GM19035 (cell line): ENCODE data around the gene PEAK3.
"Not testable (repeated sequence)": the region's sequence is repeated elsewhere in the genome, so short reads cannot be mapped to it uniquely, and the experiment has no call there.

ENCODE experiments used
- ATAC-seq: cut with Tn5 transposase; IDR thresholded peaks from one replicate; pipeline ENCODE4 v1.9.1; 2021; ENCODE audit not compliant: unreplicated experiment

The PEAK3 gene

GRCh38 chr19:2289714-2290435 lies 7.9 kb upstream of the PEAK3 start:
- no peak for ATAC-seq

DNA sequence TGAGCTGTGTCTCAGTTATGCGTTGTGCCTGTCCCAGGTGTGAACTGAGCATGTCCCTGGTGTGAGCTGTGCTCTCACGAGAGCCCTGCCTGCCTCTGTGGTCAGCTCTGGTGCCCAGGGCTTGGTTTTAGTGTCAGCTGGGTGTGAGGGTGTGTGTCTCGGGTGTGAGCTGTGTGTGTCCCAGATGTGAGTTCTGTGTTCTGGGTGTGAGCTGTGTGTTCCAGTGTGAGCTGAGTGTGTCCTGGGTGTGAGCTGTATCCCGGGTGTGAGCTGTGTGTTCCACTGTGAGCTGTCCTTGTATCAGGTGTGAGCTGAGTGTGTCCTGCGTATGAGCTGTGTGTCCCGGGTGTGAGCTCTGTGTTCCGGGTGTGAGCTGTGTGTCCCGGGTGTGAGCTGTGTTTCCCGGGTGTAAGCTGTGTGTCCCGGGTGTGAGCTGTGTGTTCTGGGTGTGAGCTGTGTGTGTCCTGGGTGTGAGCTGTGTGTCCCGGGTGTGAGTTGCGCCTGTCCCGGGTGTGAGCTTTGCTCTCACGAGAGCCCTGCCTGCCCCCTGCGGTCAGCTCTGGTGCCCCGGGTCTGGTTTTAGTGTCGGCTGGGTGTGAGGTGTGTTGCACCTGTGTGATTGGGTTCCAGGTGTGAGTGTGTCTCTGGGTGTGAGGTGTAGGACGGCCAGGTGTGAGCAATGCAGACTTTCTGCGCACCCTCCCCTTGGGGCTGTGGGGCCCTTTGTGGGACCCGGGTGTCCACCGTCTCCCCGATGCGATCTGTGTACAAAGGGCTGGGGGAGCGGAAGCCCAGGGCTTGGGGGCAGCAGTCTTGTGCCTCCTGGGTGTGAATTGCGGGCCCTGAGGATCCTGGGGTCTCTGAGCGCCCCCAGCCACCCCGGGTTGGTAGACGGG lies 7.1 kb upstream of the PEAK3 start:
- no peak for ATAC-seq

DNA sequence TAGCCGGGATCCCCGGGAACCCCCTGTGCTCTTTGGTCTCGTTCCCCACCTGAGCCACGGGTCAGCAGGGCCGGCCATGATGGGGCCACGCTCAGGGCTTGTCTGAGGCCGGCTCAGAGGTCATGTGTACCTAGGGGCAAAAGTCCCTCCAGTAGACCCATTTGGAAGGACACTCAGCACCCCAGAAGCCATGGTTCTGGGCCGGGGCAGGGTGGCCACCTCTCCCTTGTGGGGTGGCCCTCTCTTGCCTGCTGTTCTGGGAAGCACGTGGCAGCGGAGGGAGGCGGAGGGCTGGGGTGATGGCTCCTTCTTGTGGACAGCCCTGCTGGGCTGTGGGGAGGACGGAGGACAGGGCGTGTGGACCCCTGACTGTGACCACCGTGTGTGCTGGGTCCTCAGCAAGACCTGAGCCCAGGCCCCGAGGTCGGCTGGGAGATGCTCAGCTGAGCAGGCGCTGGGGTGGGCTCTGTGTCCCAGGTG lies 6.4 kb upstream of the PEAK3 start:
- ATAC-seq: no peak

GRCh38 chr19:2287585-2288337 lies 5.8 kb upstream of the PEAK3 start:
- ATAC-seq: no peak

DNA sequence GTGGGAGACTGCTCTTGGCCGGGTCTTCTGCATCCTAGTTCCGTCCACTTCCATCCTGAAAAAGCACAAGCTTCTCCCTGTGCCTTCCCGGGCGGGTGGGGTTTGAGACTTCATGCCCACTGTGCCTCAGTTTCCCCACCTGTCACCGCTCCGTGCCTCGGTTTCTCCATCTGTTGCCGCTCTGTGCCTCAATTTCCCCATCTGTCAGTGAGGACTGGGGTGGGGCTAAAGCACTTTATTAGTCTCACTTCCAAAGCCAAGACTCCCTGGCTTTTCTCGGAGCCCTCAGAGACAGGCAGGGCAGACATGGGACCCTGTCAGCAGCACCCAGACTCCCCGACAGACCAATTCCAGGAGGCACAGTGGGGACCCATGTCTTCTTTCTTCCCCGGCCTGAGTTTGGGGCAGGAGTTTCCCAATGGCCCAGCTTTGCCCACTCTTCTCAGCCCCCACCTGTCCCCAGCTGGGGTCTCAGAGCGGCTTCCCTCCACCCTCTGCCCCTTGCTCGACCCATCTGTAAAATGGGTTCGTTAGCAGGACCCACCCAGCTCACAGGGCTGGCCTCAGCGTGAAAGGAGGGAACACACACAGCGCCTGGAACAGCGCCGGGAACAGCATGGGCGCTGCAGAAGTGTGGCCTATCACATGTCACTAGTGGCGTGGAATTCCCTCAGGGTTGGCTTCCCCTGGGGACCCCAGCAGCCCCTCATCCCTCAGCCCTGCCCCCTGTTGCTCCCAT lies 4.6 kb upstream of the PEAK3 start:
- ATAC-seq: no peak

- no peak for ATAC-seq
Observed at GRCh38 chr19:2283835-2284507, 2.0 kb upstream of the PEAK3 start.

GRCh38 chr19:2282862-2283237 lies 875 bp upstream of the PEAK3 start:
- ATAC-seq: no peak

- ATAC-seq: not testable (repeated sequence)
Observed at GRCh38 chr19:2281265-2282061, 512 bp downstream of the PEAK3 start.

DNA sequence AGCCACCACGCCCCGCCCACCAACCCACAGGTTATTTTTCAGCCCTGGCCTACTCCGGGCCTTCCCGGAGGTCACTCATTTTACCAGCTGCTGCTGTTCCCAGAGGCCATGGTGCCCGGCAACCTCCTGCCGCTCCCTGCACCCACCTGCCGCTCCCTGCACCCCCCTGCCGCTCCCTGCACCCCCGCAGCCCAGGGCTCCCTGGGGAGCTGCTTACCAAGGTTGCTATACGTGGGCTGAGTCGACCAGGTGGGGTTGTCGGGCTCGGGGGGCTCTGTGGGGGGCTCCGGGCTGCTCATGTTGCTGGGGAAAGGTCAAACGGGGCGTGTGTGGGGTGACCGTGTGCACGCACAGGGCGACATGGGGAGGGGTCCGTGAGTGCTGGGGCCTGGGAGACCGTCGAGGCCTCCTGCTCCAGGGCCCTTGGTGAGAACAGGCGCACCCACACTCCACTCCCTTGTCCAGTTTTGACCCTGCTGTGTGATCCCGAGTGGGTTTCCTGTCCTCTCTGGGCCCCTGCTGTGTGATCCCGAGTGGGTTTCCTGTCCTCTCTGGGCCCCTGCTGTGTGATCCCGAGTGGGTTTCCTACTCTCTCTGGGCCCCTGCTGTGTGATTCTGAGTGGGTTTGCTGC lies 1.2 kb downstream of the PEAK3 start:
- no peak for ATAC-seq

DNA sequence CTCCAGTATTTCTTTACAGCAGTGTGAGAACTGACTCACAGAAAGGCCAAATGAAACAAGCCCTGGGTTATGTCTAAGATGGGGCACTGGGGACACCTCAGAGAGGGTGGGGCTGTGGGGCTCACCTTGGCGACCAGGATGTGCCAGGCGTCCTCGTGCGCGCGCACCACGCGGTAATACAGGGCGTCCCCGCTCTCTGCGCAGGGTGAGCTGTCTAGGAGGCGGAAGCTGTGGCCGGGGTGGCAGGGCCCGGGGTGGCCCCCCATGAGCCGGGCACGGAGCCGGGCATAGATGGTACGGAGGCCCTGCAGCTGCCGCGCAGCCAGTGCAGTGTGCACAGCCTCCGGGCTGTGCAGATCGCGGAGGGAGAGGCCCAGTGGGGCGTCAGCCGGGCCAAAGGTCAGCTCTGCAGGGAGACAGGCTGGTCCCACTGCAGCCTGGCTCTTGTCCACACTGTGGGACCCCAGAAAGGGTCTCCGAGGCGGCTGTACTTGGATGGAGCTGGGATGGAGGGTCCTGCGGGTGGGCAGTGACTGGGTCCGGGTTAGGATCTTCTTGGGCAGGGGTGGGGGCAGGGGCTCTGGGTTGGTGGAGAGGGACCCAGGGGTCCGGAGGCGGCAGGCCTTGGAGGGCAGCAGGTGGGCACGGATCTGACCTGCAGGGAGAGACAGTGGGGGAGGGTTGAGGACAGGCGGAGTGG lies 3.4 kb downstream of the PEAK3 start:
- no peak for ATAC-seq

DNA sequence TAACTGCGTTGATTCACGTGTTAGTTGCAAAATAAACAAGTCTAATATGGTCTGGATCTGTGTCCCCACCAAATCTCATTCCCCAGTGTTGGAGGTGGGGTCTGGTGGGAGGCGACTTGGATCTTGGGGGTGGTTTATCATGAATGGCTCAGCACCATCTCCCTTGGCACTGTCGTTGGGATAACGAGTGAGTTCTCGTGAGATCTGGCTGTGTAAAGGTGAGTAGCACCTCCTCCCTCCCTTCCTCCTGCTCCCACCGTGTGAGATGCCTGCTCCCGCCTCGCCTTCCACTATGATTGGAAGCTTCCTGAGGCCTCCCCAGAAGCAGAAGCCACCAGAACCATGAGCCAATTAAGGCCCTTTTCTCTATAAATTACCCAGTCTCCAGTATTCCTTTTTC lies 4.8 kb downstream of the PEAK3 start:
- no peak for ATAC-seq

- no peak for ATAC-seq
Observed at GRCh38 chr19:2276429-2276986, 5.5 kb downstream of the PEAK3 start.

- no peak for ATAC-seq
Observed at GRCh38 chr19:2275588-2276428, 6.2 kb downstream of the PEAK3 start.

DNA sequence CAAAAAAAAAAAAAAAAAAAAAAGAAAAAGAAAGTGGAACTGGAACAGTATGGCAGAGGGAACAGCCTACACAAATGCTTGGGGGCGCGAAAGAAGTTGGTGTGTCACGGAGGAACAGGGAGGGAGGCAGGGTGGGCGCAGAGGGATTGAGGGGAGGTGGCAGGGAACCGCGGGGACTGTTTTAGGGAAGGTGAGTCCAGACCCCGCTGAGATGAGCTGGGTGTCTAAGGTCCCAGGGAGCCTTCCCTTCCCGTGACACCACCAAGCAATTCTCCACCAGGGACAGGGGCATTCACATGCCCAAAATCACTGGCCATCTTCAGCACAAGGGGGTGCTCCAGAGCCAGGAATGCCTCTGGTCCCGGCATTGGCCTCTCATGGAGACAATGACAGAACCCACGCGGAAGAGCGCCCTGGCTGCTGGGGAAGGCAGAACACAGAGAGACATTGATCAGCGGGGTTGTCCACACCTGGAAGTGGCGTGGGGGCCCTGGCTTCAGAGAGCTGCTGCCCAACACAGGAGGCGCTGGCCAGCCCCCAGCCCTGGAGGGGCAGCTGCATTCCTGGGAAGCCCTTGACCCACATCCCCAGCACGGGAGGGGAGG lies 6.9 kb downstream of the PEAK3 start:
- no peak for ATAC-seq

DNA sequence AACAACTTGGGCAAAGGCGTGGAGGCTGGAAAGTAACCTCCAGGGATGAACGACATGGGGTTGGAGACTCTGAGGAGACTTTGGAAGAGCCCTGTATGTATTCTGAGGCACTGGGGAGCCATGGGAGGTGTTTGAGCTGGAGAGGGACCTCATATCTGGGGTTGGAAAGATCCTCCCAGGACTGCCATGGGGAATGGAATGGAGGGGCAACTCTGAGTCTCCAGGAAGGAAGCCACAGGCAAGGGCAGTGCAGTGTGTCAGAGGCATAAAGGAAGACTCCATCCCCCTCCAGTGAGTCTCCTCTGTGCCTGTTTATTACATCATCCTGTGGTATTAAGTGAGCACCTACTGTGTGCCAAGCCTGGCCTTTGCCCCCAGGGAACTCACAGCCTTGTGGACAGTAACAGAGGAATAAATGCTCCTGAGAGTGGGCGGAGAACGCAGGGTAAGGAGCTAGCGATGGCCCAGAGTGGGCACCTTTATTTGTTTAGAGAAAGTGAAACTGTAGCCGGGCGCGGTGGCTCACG lies 7.7 kb downstream of the PEAK3 start:
- ATAC-seq: no peak

DNA sequence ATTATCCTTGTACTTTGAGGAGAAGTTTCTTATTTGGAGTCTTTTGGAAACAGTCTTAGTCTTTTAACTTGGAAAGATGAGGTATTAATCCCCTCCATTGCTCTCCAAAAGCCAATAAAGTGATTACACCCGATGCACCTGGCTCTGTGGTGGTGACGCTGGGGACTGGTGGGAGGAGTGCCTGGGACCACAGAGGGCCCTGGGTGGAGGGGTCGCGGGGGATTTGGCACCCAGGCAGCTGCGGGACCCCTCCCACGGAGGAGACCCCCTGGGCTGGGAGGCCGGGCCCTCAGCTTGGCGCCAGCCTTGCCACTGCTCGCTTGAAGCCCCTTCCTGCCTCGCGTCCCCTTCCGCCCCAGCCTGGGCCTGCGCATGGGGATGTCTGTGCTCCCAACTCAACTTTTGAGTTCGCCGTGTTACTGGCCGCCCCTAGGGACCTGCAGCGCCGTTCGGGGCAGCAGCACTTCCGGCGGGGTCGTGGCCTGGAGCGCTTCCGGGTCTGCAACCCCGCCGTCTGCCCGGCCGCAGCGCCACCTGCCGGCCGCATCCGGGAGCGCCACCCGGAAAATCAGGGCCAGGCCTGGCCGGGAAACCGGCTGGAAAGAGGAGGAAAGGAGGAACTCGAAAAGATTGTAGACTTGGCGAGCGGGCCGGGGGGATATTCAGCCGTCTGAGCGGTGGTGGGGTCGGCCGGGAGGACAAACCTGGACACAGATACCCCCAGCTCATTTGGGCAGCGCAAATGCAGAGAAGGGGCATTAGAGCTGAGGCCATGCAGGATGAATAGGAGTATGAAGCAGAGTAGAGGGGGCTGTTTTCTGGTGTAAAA lies 8.4 kb downstream of the PEAK3 start:
- peak; percentile 25 for ATAC-seq
